Bronchial epithelial cell (primary cell): Measurements from ENCODE around the gene POLR3B. TPM values are rescaled to one million over a fixed set of nuclear protein-coding genes. Genes with fewer than 3 reads are reported as not detected.
A peak's percentile ranks its signal among the peaks of the same experiment; 100 is the strongest.

Source experiments
- DNase-seq: peaks from one replicate; pipeline ENCODE4 v3.0.0-alpha.2; 2010; ENCODE audit warnings: low read depth
- FAIRE-seq: peaks from 2 replicates; lab custom pipeline; 2011; peaks lifted over from hg19 to GRCh38; lab: Jason Lieb, UNC
- H3K27me3 ChIP-seq: 2 replicates; pipeline ENCODE4 v1.5.1; 2011; ENCODE audit warnings: low read length; ENCODE audit not compliant: control insufficient read depth, insufficient read depth
- H3K36me3 ChIP-seq: 2 replicates; pipeline ENCODE4 v1.5.1; 2011; ENCODE audit warnings: low read length; ENCODE audit not compliant: control insufficient read depth, insufficient read depth
- H3K4me3 ChIP-seq: 2 replicates; pipeline ENCODE4 v1.5.1; 2011; ENCODE audit warnings: mild to moderate bottlenecking, low read depth, low read length, control low read depth
- total RNA-seq: library from RNA; depleted of rRNA; stranded (reverse); fragments of >200 nt; gene quantifications from 2 replicates; pipeline ENCODE4 v1.2.1, GENCODE V29; 2014
- TF ChIP-seq, protein P1 (sequence below): IDR thresholded peaks from 2 replicates; pipeline ENCODE4 v1.5.1; 2011; ENCODE audit warnings: mild to moderate bottlenecking, moderate library complexity, low read length, control low read depth, inconsistent platforms; ENCODE audit not compliant: insufficient read depth, severe bottlenecking

POLR3B gene
- 9.7 and 9.9 TPM in 2 replicates for total RNA-seq

GRCh38 chr12:106357549-106358395, at the start of gene POLR3B:
POLR3B (plus strand) TSS chr12:106357748; CDS start chr12:106357880, 132 bp downstream.
- Histone ChIP-seq H3K4me3 (peak within 1 kb of the TSS; percentile 90), H3K36me3 (peaks cover 1% of the 10 kb centered on the region), H3K27me3 (no peaks in the 10 kb centered on the region)
- TF ChIP-seq, protein P1, sequence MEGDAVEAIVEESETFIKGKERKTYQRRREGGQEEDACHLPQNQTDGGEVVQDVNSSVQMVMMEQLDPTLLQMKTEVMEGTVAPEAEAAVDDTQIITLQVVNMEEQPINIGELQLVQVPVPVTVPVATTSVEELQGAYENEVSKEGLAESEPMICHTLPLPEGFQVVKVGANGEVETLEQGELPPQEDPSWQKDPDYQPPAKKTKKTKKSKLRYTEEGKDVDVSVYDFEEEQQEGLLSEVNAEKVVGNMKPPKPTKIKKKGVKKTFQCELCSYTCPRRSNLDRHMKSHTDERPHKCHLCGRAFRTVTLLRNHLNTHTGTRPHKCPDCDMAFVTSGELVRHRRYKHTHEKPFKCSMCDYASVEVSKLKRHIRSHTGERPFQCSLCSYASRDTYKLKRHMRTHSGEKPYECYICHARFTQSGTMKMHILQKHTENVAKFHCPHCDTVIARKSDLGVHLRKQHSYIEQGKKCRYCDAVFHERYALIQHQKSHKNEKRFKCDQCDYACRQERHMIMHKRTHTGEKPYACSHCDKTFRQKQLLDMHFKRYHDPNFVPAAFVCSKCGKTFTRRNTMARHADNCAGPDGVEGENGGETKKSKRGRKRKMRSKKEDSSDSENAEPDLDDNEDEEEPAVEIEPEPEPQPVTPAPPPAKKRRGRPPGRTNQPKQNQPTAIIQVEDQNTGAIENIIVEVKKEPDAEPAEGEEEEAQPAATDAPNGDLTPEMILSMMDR = peak; percentile 90
- FAIRE-seq = no peak
- peak; percentile 86 for DNase-seq

GRCh38 chr12:106308121-106308520, 49.4 kb upstream of the POLR3B start:
- DNase-seq = no peak
- FAIRE-seq = no peak
- Histone ChIP-seq H3K36me3 (peaks cover 3% of the 10 kb centered on the region), H3K27me3 (no peaks in the 10 kb centered on the region), H3K4me3 (no peak overlapping the region)
- TF ChIP-seq, protein P1 = no peak

- DNase-seq = no peak
- peaks cover 3% of the 10 kb centered on the region for H3K36me3 ChIP-seq
- TF ChIP-seq, protein P1 = no peak
- no peak overlapping the region for H3K4me3 ChIP-seq
- H3K27me3 ChIP-seq = no peaks in the 10 kb centered on the region
- FAIRE-seq = no peak
These were observed 48.9 kb upstream of the POLR3B start for GRCh38 chr12:106308611-106309010.

DNA sequence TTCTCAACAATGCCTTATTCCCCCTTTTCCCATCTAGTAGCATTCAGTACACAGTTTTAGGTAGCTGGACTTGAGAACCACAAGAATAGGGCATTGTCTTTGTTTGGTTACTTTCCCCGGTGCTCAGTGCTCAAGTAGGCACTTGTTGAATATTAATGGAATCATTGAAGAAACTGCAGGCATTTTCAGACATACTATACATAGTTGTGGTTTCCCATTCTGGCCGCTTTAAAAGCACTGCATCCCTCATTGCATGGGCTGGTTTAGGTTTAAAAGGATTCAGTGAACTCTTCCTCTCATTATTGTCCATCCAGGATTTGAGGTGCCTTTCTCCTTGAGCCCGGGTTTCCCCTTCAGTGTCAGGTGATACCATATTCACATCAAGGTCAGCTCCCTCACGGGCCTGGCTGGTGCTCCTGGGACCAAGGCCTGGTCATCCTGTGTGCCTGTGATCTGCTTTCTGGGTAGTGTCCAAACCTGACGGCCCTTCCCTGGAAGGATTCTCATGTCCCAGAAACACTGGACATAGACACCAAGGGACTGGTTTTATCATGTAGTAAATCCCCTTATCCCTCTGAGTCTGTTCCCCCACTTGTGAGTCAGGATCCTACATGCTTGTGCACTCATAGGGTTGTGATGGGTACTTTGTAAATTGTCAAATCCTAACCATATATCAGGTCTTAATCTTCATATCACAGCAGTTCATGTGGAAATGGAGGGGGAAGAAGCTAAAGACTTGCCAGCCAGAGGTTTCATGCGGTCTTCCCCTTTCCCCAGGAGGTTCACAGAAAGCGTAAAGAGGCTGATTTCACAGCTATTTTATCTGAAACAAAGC, 47.7 kb upstream of the POLR3B start:
- H3K36me3 ChIP-seq = peaks cover 3% of the 10 kb centered on the region
- DNase-seq (peak; percentile 55), FAIRE-seq (peak; percentile 52)
- TF ChIP-seq, protein P1 = no peak
- no peak overlapping the region for H3K4me3 ChIP-seq
- no peaks in the 10 kb centered on the region for H3K27me3 ChIP-seq

- H3K36me3 ChIP-seq = peaks cover 3% of the 10 kb centered on the region
- no peak for FAIRE-seq
- DNase-seq = no peak
These were observed 46.9 kb upstream of the POLR3B start for GRCh38 chr12:106310687-106311086.

More at GRCh38 chr12:106310687-106311086, 46.9 kb upstream of the POLR3B start:
- Histone ChIP-seq H3K27me3 (no peaks in the 10 kb centered on the region), H3K4me3 (no peak overlapping the region)
- TF ChIP-seq, protein P1 = no peak
